Pulmonary artery endothelial cell (primary cell): ENCODE measurements around the gene RNASEH2B. TPM values are rescaled to one million over a fixed set of nuclear protein-coding genes. Genes with fewer than 3 reads are reported as not detected.

Experiments used
- DNase-seq: peaks from one replicate; pipeline ENCODE4 v3.0.0-alpha.2; 2011; ENCODE audit warnings: low read depth, low spot score
- total RNA-seq: library from RNA; depleted of rRNA; stranded (reverse); fragments of >200 nt; gene quantifications from 2 replicates; pipeline ENCODE4 v1.2.3, GENCODE V29; 2014

The RNASEH2B gene
- 31.9 and 35.9 TPM in 2 replicates for total RNA-seq

GRCh38 chr13:50909605-50910484 is at the start of gene RNASEH2B:
Gene RNASEH2B (plus strand): TSS chr13:50909791. CDS start chr13:50910077, 286 bp downstream.
- DNase-seq = no peak

DNA sequence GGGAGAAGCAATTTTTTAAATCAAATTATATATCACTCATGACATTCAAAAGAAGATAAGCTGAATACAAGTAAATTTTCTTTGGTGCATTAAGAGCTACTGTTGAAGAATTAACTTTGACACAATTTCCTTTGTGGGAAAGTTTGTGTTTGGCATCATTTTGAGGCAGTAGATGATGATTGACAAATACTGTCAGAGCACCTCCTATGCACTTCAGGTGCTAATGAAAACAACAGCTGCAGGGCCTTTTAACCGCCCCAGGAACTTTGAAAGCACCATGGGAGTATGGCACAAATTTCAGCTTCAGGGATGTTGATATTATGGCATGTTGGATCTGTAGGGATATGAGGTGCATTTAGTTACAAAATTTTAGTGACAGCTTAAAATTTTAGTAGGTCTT is 45.1 kb upstream of the RNASEH2B start:
- DNase-seq = no peak

GRCh38 chr13:50866817-50867636 is 42.6 kb upstream of the RNASEH2B start:
- DNase-seq = no peak

DNA sequence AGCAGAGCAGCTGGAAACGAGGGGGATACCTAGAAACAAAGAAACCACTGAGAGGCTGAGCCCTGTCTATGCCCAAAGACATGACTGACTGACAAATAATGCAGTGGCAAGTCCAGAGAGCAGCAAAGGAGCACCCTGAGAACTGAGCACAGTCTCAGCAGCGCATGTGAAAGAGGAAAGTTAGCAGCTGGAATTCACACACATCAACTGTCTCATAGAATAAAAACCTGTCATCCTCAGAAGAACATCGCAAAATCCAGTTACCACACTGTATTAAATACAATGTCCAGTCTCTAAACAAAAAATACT is 42.0 kb upstream of the RNASEH2B start:
- no peak for DNase-seq

DNA sequence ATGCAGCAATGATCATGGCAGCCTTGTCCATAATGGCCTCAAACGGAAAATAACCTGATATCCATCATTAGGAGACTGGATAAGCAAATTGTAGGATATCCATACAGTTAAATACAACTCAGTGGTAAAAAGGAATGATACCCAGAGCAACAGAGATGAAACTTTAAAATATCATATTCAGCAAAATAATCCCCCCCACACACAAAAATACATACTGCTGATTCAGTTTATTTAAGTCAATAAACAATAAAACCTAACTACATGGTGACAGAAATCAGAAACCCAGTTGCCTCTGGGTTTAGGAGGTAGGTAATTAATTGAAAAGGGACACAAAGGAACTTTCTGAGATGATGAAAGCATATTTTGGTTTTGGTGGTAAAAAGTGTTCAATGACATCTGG is 38.2 kb upstream of the RNASEH2B start:
- DNase-seq = no peak

GRCh38 chr13:50873467-50873866 is 36.1 kb upstream of the RNASEH2B start:
- no peak for DNase-seq

- no peak for DNase-seq
Observed at GRCh38 chr13:50873991-50874390, 35.6 kb upstream of the RNASEH2B start.

DNA sequence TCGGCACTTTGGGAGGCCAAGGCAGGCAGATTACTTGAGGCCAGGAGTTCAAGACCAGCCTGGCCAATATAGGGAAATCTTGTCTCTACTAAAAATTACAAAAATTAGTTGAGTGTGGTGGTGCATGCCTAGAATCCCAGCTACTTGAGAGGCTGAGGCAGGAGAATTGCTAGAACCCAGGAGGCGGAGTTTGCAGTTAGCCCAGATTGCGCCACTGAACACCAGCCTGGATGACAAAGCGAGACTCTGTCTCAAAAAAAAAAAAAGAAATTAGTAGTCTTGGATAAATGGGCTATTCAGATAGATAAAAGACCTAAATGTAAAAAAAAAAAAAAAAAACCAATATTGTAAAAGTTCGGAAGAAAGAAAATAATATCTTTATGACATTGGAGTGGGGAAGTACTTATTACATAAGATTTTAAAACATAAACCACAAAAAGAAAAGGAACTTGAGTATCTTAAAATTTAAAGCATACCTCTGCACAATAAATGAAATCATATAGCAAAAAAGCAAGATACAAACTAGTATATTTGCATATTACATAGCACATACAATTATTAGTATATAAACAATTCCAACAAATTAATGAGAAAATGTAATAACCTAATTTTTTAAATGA is 26.7 kb upstream of the RNASEH2B start:
- no peak for DNase-seq

GRCh38 chr13:50883728-50884127 is 25.9 kb upstream of the RNASEH2B start:
- DNase-seq = no peak

DNA sequence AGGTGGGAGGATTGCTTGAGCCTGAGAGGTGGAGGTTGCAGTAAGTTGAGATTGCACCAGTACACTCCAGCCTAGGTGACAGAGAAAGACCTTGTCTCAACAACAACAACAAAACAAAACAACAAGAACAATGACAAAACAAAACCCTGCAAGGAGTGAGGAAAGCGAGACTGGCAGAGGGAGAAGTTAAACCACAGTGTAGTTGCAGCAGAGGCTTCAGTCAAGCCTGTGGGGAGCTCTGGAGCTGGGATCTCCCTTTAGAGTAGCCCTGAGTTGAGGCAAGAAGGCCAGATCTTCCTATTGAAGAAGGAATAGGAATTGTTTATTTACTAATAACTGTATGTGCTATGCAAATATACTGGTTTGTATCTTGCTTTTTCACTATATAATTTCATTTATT is 25.3 kb upstream of the RNASEH2B start:
- no peak for DNase-seq

DNA sequence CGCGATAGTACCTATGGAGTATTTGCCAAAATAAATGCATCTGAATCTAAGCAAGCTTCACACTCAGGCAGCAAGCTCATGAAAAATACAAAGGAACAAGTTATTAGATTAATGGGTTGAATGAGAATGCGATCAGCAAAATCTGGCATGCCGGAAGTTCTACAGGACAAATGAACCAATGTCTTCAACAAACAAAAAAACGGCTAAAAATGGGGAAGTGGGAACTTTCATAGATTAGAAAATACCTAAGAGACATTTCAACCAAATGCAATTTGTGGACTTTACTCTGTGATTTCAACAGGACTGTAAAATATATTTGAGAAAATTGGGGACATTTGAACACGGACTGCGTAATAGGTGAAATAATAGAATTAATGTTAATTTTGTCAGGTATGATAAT is 22.4 kb upstream of the RNASEH2B start:
- no peak for DNase-seq

DNA sequence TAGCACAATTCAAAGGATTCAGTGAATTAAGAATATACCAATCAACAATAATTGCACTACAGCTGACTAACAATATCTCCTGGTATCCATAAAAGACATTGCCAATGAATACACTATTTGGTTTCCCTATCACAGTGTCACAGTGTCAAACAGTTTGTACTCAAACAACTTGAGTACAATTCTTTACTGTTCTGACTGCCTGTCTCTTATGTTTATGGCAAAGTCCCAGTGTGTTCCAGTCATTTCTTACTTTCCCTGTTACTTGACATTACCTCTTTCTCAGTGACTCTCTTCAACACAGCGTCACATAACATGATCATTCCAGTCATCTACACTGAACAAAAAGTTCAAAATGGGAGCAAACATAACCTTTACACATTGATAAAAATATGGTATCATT is 21.2 kb upstream of the RNASEH2B start:
- DNase-seq = no peak

DNA sequence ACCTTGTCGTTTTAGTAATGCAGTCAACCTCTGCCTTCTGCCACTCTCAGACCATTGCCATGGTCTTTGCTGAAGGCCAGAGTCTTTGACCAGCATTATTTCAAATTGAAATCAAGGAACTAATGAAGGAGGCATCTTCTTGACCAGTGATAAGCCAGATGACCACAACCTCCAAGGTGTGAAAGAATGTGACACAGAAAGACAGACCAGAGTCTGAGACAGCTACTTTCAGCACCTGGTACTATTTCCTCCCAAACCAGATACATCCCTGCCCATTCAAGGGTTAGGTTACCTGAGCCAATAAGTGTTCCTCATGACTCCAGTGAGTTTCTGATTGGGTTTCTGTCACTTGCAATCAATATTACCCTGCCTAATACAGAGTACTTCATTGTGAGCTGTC is 20.3 kb upstream of the RNASEH2B start:
- no peak for DNase-seq

DNA sequence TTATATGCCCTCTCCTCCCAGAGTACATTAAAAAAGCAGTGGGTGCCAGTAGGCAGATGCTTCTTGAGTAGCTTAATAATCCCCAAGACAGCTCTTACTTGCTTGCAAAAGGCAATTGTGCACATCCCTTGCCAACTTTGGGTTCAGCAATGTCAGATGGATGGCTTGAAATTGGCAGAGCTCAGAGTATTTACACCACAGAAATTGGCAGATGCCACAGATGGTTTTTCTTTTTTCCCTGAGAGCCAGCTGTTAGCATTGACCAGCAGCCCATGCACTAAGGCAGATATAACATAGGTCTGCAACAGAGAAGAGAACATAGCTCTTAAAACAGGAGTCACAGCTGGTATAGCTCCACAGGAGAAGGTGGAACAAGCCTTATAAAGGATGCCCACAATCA is 18.4 kb upstream of the RNASEH2B start:
- no peak for DNase-seq

GRCh38 chr13:50892210-50892944 is 17.2 kb upstream of the RNASEH2B start:
- DNase-seq = no peak

DNA sequence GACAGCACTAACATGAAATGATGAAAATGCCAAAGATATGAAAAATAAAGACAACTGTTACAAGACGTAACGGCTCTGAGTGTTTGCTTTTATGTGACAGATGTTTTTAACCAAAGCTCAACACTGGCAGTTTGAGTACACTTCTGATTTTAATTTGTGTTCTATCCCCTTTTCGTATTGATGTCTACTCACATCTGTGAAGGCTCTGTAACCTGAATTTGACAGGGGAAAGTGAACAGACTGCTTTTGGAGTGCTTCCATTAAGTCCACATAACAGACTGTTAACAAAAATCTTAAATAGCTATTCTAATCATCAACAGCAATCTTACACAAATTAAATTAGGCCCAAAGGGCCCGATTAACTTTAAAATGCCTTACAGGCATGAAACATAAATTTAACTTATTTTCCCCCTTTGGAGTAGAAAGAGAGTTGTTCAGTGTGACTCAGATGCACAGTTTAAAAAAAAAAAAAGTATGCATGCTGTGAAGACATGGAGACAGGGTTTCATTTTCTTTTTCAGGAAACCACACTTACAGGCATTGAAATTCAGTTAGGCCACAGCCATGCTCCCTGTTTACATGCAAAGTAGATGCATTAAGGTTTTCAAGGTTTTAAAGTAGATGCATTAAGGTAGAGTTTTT is 16.3 kb upstream of the RNASEH2B start:
- DNase-seq = no peak

DNA sequence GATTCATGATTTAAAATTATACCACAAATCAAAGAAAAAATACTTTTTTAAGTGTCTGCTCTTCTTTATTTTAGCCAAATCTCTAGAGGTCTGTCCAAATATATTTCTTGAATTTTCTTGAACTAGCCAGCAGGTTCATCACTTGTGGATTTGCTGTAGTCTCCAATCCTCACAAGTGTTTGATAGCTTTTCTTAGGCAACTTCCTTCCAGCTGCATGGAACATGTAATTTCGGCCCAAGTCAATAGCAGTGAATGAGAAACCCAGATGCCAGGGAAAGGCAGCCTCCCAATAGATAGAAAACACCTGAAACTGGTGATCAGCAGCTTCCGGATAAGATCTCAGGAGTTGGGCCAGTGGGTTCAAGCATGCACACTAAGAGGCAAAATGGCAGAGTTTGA is 15.6 kb upstream of the RNASEH2B start:
- no peak for DNase-seq

DNA sequence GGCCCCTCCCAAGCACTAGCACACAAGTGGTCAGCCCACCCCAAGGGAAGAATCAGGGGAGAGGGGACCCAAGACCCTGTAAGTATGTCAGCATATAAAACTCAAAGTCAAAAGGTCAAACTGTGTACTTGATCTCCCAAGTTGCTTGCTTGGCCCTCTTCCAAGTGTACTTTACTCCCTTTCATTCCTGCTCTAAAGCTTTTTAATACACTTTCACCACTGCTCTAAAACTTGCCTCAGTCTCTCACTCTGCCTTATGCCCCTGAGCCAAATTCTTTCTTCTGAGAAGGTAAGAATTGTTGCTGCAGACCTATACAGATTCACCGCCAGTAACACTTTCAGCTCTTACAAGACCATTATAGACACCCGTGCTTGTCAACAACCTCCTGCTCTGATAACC is 15.1 kb upstream of the RNASEH2B start:
- DNase-seq = no peak

DNA sequence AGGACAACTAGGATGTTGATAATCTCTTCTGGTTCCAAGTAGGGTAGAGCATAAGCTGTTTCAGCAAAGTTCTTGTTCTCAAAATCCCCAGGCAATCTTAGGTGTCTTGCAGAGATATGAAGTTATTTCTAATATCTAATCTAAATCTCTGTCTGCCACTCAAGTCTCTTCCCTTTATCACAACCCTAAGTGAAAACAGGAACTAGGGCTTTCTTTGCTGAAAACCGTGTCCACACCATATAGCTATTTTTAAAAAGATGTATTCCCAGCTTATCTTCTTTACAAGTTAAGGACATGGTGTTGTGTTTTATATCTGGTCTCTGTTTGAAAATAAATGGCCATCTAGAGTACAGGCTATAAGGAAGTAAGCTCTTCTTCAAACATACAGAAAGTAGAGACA is 11.3 kb upstream of the RNASEH2B start:
- no peak for DNase-seq

DNA sequence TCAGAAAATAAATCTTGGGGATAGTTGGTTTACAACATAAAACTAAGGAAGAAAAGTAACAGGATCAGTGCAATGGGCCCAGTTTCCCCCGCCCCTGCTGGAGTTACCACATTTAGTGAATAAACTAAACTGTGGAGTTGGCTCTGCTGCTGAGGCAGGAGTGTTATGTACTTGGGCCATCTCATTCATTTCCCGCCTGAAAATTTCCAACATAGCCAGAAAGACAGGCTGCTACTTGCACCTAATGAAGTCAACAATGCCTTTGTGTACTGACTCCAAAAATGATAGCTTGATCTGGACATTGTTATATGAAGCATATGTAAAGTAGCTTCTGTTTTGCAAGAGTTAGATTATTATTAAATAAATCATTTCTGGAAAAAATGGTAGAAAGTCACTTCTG is 7.9 kb upstream of the RNASEH2B start:
- DNase-seq = no peak

- no peak for DNase-seq
Observed at GRCh38 chr13:50905256-50905655, 4.3 kb upstream of the RNASEH2B start.
